T1000 (cell line): ENCODE data around the gene MBD2.

Experiments used
- DNase-seq: peaks from one replicate; lab custom pipeline; 2025; ENCODE audit warnings: mixed read lengths; lab: John Stamatoyannopoulos, UW

MBD2 gene

DNA sequence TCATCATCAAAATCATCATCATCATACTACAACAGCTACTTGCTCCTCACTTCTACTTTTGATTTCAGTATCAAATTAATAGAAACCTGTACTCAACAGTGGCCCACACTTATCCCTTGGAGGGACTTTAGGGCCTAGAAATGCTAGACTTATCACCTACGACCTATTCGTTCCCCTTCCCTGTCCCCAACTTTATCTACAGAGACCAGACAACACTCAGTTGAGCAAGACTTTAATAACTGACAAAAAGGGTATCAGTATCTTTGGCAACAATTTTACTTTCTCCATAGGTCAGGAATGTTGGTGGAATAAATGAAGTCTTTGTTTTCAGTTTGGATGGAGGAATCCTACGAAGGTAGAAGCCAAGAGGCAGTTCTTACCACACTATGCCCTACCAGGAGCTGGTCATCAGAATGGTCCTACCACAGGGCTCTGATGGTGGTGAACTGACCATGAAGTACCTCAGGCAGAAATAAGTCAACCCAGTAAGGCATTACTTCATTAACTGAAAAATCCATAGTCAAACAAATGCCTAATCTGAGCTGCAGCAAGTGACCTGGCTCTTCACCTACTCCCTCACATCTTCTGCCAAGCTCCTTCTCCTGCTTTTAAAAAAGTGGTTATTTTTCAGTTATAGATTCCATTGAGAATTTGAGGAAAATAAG is 26.6 kb downstream of the MBD2 start:
- DNase-seq, result no peak

DNA sequence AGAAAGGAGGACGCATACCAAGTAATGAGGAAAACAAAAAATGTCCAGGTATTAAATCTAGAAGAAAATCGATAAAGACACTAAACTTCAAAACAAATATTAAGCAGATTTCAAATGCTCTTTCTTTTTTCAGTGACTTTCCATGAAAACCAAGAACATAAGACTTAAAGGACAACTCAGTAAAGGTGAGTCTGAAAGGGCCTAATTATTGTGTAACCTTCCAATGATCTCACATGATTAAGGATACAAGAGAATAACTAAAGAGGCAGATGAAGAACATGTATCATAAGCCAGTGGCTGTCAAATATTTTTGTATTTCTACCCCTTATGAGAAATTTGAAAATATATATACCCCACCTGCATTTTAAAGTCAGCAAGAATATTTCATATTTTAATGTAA is 30.7 kb downstream of the MBD2 start:
- no peak for DNase-seq

DNA sequence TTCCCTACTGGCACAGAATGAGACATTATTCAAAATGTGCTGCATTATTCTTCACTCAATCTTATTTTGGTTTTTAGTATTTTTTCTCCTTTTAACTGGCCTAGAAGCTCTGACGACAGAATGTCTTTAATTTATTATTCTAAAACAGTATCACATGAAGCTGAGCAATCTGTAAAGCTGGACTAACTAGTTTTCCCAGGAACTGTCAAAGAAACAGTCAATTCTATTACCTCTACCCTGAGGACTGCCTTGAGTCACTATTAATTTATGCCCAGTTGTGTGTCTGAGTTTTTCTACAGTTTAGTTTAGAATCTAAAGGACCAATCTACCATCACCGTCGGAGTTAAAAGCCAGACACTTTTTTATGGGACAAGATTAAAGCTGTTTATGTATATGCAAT is 31.6 kb downstream of the MBD2 start:
- no peak for DNase-seq

DNA sequence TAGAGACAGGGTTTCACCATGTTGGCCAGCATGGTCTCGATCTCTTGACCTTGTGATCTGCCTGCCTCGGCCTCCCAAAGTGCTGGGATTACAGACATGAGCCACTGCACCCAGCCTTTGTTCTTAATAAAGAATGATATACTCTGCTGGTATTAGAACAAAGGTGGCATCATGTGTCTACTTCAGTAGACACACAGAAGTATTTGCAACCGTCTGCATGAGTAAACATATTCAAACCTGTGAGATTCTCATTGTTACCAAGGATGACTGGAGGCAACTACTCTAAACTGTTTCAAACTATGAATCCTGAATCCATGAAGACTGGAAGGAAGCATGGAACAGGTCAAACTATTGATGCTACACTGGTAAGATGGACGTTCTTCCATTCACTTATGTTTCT is 32.1 kb downstream of the MBD2 start:
- no peak for DNase-seq

DNA sequence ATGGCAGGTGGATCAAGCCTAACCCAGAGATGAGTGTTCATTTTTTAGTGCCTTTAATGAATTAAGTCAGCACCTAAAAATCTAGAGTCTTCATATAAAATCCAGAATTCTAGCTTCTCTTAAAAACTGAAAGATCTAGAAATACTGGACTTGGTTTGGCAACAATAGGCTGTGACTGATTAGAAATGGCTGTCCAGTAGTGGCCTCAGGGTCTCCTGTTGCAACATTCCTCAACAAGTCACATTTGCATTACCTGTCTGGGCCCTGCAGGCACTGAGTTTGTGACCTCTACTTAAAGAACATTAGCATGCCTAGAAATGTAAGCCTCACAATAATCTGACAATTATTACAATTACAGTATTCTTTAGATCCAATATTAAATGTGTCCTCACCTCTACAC is 33.1 kb downstream of the MBD2 start:
- no peak for DNase-seq

DNA sequence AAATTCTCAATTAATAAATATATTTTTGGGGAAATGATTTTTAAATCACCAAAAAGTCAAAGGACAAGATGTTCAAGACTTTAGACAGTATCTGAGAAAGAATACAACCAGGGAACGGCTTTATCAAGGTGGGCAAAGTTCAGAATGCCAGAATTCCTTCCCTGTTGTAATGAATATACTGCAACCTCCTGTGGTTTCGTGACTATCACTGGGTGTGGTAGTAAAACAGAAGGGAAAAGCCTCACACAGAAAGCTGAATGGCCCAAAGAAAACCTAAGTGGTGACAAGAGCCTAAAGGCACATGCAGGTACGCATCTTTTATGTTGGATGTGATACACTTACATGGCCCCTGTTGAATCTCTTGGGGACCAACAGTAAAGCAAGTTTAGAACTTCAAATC is 37.1 kb downstream of the MBD2 start:
- no peak for DNase-seq

DNA sequence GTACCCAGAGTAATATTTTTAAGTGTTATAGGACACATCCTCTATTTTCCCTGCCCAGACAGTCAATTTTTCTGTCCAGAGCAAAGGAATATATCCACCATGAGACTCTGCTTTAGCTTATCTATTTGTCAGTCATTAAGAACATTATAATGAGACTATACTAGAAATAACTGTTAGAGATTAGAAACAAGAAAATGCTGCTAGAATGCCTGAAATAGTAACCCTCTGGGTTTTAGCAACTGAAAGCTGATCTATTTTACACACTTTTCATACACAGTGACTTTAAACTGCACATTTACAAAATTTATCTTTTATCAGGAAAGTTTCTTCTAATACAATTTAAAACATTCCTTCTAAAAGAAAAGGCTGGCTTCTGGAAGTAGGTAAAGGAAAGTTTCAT is 39.6 kb downstream of the MBD2 start:
- DNase-seq, result no peak

DNA sequence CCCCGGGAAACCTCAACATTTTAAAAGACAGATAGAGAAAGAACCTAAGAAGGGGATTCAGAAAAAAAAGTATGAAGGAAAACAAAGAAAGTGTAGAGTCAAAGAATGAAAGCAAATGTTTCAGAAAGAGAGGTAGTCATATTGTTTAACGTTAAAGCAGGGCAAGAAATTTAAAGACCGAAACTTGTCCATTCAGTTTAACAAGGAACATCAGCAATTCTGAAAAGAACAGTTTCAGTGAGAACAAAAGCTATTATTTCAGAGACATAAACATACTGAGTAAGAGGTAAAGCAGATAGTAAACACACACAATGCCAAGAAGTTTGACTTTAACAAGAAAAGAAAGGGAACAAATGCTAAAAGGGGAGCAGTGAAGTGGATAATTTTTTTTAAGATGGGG is 41.1 kb downstream of the MBD2 start:
- DNase-seq, result no peak

DNA sequence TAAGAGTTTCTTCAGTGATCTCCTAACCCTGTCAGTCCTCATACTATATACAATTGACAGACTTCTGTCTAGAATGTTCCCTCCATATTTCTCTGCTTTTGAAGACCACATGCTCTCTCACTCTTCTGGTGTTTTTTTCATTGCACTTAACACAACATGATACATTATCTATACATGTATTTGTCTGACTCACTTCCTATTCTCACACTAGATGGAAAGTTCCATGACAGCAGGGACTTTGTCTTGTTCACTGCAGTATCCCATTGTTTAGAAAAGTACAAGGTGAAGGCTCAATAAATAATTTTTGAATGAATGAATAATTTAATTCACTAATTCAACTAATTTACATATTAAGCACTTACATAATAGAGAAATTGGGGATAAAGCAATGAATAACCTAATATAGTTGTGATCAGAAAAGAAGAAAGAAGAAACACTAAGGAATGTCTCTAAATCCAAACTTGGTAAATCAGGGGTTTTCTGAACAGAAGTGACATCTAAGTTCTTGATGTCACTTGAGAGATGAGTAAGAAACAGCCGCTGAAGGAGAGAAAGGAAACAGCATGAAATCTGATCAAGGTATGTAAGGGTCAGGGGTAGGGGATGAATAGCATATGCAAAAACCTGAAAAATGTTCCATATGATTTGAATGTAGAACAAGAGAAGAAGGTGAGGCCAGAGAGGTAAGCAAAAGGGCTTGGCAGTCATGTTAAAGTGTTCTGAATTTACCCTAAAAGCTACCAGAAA is 42.4 kb downstream of the MBD2 start:
- DNase-seq, result no peak

DNA sequence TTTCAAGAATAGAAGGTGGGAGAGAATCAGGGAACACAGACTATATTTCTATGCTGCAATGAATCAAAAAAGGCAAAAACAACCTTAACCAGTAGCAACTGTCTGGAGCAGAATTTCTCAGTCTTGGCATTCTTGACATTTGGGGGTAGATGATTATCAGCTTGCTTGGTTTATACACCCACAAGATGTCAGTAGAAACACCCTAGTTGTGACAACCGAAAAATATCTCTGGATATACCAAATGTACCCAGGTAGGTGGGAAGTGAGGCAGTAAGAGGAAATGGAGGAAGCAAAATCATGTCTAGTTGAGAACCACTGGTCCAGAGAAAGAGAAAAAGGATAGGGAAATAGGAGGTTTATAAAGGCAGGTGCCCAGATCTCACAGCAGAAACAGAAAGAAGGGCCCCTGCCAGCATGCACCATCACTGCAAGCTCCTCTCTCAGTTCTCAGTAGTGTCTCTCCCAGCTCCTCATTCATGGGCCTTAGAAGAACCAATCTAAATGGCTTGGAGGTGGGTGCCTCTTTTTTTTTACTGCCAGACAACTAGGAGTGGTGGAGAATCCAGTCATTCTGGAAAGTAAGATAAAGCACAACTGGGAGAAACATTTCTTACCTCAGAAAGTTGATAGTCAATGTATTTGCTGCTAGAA is 50.4 kb downstream of the MBD2 start:
- no peak for DNase-seq

DNA sequence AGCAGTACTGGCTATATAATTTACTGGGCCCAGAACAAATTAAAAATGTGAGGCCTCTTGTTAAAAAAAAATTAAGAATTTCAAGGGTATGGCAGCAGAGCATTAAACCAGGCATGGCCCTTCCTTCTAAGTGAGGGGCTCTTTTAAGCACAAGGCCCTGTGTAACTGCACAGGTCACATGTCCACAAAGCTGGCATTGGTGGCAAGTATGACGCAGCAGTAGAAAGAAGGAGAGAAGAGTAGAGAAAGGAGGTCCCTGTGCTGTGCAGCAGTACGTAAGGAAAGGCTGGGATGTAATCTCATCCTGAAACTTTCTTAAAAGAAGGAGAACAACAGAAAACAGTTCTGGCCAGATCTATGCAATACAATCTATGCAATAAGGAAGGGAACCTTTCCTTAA is 51.2 kb downstream of the MBD2 start:
- DNase-seq, result no peak

DNA sequence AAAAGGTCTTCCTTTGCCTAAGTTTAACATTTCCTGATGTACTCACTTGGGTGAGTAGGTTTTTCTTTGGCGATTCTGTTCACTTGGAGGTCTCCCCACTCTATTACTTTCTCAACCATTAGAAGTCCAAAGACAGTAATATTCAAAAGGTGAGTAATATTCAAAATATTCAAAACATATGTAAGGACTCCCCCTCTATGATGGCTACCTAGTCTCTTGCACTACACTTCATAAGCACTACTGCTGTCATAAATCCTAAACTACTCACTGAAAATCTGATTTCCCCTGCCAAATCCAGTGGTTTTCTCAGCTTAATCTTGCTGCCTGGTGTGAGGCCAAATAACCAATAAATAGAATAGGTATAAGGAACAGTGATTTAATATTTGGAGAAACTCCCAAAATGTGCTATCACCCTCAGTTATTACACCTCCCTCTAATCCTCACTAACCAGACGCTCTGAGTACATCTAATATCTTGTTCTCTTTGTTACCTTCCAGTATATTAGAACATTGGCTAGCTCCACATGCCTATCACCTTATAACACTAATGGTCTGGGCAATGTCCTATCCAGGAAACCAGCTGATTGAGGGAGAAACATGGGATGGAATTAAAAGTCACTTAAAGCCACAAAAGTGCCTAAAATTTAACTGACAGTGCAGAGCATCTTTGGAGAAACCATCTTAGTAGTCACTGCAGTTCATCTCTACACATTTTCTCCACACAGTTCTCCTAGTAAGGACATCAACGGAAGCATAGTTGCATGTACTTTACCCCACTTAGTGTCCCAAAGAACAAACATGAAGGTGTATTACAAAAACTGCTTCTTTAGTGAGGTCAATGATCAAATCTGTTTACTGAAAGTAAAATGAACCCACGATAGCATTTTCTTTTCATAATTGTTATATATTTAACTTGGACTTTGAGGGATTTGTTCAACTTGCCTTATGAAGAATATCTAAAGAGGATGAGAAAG is 54.8 kb downstream of the MBD2 start:
- DNase-seq, result no peak

DNA sequence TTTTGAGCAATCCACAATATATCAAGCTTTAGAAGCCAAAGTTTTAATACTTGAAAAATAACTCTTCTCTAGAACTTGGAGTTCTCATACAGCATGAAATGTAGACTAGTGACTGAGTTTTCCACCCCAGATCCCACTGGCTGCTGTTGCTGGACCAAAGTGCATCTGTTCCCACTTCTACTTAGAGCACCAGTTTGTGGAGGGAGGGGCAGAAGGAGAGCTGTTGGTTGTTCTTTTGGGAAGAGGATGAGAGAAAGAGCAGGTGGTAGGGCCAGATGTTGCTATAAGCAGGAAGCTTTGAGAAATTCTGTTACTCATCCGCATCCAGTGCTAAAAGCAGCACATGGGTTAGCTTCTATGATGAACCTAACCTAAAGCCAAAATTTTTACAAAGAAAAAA is 59.0 kb downstream of the MBD2 start:
- DNase-seq, result no peak

DNA sequence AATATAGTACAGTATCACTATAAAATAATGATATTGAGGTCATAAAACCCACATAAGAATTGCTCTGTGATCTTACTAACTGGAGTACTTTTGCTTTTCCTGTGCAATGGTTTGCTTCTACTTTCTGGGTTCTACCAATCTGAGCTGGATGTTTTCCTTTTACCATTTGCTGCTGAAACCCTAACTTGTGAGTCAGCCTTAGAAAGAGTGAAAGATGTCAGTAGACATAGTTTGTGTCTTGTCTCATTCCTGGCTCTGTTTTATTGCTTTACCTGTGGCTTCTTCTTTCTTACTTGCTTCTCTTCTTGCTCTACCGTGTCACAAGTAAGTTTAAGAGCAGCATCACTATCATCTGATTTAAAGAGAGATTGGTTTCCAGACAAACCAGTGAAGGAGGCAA is 61.0 kb downstream of the MBD2 start:
- no peak for DNase-seq

DNA sequence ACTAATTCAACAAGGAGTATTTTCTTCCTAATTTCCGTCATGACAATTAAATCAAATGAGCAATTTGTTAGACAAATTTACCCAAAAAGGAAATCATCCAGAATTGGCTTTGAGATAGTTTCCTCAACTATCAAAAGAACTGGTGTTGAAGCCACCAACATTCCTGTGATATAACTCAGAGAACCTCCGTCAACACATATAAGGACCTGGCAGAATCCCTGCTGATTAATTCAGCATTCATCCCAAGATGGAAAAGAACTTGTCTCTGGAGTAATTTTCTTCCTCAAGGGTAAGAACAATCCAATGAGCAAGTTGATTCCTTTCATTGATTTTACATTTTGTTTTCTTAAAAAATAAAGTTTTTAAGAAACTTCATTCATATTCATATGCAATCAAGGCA is 62.0 kb downstream of the MBD2 start:
- DNase-seq, result no peak

DNA sequence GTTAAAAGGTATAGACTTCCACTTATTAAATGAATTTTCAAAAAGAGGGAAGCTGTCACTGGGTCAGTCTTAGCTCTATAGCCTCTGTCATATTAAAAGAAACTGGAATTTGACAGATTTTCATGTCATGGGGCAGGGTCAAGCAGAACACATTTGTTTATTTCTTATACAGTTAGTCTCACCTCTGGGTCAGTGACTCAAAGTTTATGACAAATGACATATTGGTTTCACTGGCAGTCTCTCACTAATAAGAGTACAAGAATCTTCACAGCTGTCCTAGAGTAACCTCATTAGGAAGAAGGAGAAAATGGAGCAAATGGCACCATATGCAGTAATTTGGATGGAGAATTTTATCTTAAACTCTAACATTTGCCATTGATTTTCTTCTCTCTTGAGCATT is 63.2 kb downstream of the MBD2 start:
- no peak for DNase-seq

DNA sequence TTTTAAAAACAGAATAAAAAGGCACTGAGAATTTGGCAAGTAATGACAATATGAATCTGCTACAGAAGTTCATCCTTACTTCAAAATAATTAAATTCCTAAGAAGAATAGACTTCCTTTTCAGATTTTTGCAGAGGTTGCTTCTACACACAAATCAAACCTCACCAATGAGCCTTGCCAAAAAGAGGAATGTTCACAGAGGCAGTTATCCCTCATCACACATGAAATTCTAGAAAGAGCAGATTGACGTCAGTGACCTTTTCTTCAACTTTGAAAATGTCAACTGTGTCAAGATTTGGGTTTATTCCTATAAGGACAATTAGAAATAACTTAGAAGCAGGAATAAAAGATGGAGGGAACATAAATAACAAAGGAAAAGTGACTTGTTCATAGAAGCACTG is 64.6 kb downstream of the MBD2 start:
- no peak for DNase-seq

DNA sequence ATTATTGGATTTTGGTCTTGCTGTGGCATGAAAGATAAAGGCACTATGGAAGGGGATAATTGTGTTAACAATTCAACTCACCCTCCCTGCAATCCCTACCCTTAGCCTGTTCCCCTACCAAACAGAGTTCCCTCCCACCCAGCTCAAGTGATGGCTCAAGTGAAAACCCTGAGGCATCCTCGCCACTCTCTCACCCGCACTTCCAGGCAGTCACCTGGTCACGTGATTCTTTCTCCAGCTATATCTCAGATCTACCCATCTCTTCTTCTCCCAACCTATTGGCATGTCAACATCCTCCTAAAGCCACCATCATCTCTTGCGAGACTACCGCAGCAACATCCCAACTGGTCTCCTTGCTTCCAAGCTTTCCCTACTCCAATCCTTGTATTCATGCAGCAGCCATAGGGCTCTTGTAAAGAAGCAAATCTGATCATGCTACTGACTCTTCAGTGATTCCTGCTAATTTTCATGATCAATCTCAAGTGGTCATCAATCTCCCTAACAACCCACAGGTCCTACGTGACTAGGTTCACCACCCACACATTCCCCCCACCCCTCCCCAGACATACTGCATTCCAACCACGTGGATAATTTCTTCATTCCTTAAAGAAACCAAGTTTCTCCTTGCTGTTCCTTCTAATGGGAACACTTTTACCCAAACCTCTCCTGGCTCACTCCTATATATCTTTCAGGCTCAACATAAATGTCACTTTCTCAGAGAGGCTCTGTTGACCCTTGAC is 66.7 kb downstream of the MBD2 start:
- no peak for DNase-seq

DNA sequence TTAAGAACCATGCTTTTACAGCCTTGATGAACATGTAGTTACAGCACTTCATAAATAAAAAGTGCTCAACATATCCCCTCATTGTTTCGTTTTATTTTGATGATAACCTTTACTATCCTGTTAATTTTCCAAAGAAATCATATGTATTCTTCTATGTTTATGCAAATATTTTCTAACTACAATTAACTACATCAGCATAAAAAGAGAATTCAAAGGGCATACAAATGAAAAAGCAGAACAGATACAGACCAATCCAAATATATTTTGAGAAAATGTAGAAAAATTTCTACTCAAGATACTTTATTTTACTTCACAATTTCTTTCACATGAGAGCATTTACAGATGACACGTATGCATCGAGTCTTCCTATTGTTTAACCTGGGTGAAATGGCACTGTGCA is 69.1 kb downstream of the MBD2 start:
- no peak for DNase-seq

DNA sequence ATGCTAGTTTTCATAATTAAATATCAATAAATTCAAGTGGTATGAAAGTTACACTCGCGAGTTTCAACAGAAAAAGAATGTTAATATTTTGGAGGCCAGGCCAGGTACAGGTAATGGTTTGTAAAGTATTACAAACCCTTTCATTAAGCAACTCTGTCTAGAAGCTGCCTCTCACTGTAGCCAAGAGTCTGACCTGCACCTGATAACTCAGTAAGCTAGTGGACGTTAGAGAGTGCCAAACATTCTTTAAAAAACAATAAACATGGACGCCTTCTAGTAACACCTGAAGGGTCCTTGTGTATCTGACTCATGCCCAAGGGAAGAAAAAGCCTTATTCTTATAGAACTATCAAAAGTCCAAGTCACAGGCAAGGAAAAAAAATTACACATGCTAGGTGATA is 70.2 kb downstream of the MBD2 start:
- no peak for DNase-seq

DNA sequence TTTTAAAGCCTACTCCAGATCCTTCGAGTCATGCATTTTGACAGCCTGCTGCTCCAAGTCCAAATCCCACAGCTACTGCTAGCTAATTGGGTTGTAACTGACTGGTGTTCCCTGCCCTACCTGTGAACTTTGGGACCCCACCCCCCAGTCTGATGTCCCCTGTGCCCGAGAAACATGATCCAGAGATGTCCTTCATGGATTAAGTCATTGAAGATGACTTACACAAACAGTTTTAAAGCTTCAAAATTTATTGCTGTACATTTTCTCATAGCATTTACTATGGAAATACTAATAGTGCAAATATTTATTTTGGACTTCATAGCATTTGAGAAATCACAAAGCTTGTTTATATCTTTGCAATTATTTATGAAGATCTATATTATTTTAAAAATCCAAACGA is 73.1 kb downstream of the MBD2 start:
- no peak for DNase-seq

DNA sequence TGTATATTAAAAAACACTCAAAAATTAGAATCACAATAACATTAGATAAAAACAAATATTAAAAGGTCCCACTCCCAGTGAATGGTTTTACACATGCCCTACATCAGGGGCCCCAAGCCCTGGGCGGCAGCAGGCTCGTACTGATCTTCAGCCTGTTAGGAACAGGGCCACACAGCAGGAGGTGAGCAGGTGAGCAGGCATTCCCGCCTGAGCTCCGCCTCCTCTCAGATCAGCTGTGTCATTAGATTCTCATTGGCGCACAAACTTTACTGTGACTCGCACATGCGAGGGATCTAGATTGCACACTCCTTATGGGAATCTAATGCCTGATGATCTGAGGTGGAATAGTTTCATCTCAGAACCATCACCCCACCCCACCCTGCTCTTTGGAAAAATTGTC is 74.2 kb downstream of the MBD2 start:
- DNase-seq, result no peak
